HG03280 (cell line): ENCODE results near the gene FGF8.
"Not testable (repeated sequence)": the region's sequence is repeated elsewhere in the genome, so short reads cannot be mapped to it uniquely, and the experiment has no call there.

Source experiments
- ATAC-seq: cut with Tn5 transposase; IDR thresholded peaks from one replicate; pipeline ENCODE4 v1.9.1; 2021; ENCODE audit warnings: mild to moderate bottlenecking, moderate library complexity; ENCODE audit not compliant: unreplicated experiment

Gene FGF8, protein sequence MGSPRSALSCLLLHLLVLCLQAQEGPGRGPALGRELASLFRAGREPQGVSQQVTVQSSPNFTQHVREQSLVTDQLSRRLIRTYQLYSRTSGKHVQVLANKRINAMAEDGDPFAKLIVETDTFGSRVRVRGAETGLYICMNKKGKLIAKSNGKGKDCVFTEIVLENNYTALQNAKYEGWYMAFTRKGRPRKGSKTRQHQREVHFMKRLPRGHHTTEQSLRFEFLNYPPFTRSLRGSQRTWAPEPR

GRCh38 chr10:101775273-101776160, at the start of gene FGF8:
Gene FGF8, minus strand, starts transcription at chr10:101776114. Its CDS starts 214 bp downstream, at chr10:101775900.
- no peak for ATAC-seq

- ATAC-seq, result no peak
Measured at GRCh38 chr10:101824736-101825135, 48.8 kb upstream of the FGF8 start.

DNA sequence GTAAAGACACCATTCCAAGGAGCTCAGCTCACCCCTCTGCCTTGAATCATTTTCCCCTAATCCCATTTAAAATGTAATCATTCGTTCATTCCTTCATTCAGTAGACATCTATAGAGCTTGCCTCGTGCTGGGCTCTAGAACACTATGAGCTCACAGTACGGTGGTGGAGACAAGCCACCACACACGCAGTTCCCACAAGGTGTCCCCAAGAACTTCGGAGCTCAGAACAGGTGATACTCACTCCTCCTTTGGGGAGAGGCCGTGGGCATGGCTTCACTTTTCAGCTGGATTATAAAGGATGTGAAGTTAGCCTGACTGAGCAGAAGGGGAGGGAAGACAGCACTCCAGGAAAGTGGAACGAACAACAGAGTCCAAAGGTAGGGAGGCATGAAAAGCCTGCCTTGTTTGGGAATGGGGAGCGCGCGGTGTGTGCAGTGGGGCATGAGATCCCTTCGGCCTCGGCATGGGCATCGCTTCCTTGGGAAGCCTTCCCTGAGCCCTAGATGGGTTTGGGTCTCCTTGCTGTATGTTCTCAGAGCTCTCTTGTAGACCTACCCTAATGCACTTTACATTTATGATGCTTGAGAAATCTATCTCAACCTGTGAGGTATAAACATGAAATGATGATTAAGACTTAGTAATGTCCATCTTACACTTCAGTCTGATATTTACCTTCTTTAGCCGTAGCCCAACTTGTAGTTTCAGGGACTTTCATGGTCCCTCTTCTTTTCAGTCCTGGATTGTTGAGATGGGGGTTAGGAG, 43.1 kb upstream of the FGF8 start:
- peak; percentile 24 for ATAC-seq

GRCh38 chr10:101818119-101818871, 42.4 kb upstream of the FGF8 start, which contains the start of gene OGA:
Gene OGA, minus strand, starts transcription at chr10:101818444. Its CDS starts 422 bp downstream, at chr10:101818022.
- ATAC-seq, result peak; percentile 89

- peak; percentile 9 for ATAC-seq
Measured at GRCh38 chr10:101817337-101818118, 41.6 kb upstream of the FGF8 start.

DNA sequence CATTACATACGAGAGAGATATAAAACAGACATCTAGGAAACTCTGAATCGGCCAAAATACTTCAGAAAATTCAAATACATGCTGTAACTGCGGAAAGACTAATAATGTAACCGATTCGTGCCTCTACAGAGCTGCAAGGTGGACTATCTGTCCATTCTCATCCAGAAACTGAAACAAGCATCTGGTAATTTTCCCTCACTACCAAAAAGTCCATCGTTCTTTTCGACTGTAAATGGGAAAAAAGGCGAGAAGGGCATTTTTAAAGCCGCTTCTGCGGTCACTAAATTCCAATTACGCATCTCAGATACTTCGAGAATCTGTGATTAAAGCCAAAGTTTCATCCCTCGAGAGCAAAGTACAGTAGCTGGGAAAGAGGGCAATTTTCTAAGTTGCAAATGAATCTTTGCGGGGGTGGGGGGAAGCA, 41.0 kb upstream of the FGF8 start:
- no peak for ATAC-seq

DNA sequence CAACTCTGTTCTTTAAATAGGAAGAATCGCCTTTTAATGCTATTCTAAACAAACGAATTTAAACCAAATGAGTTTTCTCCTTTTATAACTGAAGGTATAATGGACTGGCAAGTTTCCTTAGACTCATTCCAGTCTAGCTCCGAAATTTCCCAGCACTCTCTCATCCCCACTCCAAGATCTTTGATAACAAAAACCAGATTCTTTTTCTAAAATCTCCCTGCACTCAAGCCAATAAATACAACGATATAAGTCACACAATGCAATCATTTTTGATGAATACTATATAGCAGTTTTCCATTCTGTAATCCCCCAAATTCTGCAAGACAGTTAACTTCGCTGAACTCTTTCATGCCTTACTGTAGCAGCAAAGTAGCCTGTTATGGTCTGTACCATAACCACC, 40.5 kb upstream of the FGF8 start:
- ATAC-seq, result no peak

DNA sequence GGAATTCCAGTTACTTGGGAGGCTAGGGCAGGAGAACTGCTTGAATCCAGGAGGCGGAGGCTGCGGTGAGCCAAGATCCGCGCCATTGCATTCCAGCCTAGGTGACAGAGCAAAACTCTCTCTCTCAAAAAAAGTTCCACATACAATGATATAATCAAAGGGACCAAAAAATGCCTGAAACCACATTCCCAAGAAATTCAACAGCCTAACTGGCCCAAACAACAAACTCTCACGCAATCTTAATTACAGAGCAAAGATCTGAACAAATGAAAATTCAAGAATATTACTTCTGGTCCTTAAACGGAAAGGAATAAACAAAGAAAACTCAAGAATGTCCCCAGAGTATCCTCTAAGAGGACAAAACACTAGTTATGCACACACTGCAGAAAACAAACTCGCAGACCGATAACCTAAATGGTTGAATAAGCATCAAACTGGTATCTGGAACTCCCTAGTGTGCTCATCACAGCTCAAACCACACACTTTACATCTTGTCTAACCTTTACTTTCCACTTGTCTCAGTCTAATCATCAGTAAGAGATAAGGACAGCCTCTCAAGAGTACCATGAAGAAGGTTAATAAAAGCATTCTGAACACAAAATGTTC, 38.7 kb upstream of the FGF8 start:
- ATAC-seq, result no peak

DNA sequence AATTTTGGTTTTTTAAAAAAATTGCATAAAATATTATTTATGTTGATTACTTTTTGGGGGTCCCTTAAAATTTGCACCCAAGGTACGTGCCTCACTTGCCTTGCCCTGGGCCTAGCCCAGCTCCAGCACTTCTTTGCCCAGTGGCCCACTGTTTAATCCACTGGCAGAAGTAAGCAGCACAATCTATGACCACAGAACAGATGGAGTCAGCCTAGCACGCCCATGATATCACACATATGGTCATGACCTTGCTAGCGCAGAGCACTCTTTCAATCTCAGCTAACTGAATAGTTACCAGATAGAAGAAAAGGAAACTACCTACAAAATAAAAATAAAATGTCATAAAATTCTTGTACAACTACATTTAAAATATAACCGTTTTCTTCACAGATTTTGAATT, 36.7 kb upstream of the FGF8 start:
- ATAC-seq, result no peak

DNA sequence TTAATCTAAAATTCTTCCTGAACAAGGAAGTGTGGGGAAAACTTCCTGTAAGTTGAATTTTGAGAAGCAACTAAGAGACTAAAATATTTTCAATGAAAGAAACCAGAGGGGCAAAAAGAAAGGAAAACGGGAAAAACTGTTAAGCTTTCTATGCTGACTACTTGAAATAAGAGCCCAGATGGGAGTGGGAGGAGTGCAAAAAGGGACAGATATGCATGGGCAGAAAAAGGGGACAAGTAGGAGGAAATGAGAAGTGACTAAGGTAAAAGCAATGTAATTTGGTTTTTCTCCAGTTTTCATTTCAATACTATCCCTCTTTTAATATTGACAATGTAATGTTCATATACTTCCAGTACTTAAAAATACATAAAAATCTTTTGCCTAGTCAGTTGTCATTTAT, 31.2 kb upstream of the FGF8 start:
- ATAC-seq, result no peak

DNA sequence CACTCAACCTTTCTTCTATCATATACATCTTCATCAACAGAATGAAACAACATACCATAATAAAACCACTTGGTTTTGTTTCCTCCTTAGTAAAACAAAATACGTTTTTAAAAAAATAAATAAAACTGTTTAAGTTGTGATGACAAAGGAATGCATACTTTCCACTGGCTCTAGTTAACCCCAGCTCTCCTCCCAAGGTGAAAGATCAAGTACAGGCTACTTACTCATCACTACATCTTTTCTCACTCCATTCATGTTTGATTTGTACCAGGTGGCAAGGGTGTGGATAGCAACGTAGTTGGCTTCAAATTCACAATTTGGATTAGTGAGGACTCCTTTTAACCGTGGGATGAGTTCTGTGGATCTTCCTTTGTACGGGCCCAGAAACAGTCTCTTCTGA, 27.6 kb upstream of the FGF8 start:
- no peak for ATAC-seq

GRCh38 chr10:101797403-101798059, 21.6 kb upstream of the FGF8 start:
- no peak for ATAC-seq

DNA sequence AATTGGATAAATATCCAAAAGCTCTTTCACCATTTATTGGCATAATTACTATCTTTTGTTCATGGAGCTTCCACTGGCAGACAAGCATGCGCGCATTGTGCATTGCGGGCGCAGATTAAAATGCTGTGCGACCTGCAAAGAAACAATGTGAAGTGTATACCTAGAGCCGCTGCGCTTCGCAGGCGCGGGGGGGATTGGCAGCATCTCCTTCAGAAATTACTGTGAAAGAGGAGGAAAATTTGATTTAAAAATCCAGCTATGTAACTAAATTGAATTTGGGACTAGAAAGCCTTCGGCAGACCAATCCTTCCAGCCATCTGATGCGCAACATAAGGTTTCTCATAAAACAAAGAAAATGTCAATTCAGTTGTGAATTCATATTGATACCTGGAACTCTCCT, 17.6 kb upstream of the FGF8 start:
- ATAC-seq, result no peak

DNA sequence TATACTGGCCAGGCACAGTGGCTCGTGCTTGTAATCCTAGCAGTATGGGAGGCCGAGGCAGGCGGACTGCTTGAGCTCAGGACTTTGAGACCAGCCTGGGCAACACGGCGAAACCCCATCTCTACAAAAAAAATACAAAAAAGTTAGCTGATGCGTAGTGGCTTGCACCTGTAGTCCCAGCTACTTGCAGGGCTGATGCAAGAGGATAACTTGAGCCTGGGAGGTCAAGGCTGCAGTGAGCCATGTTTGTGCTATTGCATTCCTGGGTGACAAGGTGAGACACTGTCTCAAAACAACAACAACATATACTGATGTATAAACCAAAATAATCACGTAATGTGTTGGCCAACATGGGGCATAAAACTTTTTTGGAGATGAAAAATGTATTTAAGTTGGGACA, 13.8 kb upstream of the FGF8 start:
- no peak for ATAC-seq

GRCh38 chr10:101789231-101789630, 13.3 kb upstream of the FGF8 start:
- ATAC-seq, result not testable (repeated sequence)

DNA sequence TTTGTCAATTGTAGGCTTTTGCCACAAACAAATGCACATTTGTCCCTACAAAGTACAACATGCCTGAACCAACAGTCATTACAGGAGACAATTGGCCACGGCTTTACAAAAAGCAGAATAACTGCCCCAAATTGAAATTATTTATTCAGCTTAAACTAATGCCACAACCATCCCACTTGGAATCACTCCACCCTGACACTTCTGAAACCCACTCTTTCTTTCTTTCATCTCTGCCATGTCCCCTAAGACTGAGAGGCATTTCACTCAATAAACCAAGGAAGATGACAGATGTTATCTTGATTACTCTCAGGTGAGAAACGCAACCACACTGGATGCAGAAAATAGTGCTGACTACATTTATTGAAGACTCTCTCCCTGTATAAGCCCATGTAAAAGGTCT, 9.9 kb upstream of the FGF8 start:
- ATAC-seq, result no peak

- ATAC-seq, result no peak
Measured at GRCh38 chr10:101784558-101784957, 8.6 kb upstream of the FGF8 start.

DNA sequence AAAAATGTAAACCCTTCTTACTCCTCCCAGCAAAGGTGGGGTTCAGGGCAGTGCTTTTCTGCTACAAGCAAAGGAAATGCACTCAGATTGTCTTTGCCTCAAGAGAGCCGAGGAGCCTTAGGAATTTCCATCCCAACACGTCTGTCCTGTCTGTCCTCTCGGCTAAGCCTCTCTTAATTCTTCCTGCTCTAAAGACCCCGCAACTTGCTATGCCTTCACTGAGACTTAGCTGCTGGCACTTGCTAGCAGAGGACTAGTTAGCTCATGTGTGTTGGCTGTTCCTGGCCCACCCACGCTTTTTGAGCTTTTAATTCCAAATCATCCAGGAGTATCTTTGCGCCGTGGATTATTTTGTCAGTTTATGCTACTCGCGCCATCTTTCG, 7.8 kb upstream of the FGF8 start:
- no peak for ATAC-seq
